Inflammatory macrophage treated with lipopolysaccharide for 1 hour (primary cell): ENCODE data around the gene EPSTI1.
"Not testable (repeated sequence)": the region's sequence is repeated elsewhere in the genome, so short reads cannot be mapped to it uniquely, and the experiment has no call there.

Experiments
- DNase-seq, 2 donors: peaks; one replicate each; pipeline ENCODE4 v3.0.0-alpha.2; 2020 to 2022

EPSTI1 gene

GRCh38 chr13:42991898-42992763 lies at the start of gene EPSTI1:
EPSTI1 (minus strand) TSS chr13:42992241; CDS start chr13:42992165, 76 bp downstream.
- DNase-seq, result peak; percentile 76 to 93

- no peak for DNase-seq
Measured at GRCh38 chr13:43041369-43041921, 49.4 kb upstream of the EPSTI1 start.

- not testable (repeated sequence) for DNase-seq
Measured at GRCh38 chr13:43040581-43041368, 48.7 kb upstream of the EPSTI1 start.

GRCh38 chr13:43039966-43040365 lies 47.9 kb upstream of the EPSTI1 start:
- DNase-seq, result no peak

- no peak for DNase-seq
Measured at GRCh38 chr13:43036351-43037250, 44.6 kb upstream of the EPSTI1 start.

GRCh38 chr13:43033038-43033437 lies 41.0 kb upstream of the EPSTI1 start:
- no peak for DNase-seq

GRCh38 chr13:43031881-43032280 lies 39.8 kb upstream of the EPSTI1 start:
- no peak for DNase-seq

- DNase-seq, result no peak
Measured at GRCh38 chr13:43030548-43030947, 38.5 kb upstream of the EPSTI1 start.

- no peak for DNase-seq
Measured at GRCh38 chr13:43026262-43026661, 34.2 kb upstream of the EPSTI1 start.

GRCh38 chr13:43023289-43023963 lies 31.4 kb upstream of the EPSTI1 start, which contains the start of gene DNAJC15:
DNAJC15 (plus strand) TSS chr13:43023586; CDS start chr13:43023627, 41 bp downstream.
- peak; percentile 69 to 88 for DNase-seq

GRCh38 chr13:43022934-43023288 lies 30.9 kb upstream of the EPSTI1 start:
- DNase-seq, result no peak

GRCh38 chr13:43021926-43022670 lies 30.1 kb upstream of the EPSTI1 start:
- no peak for DNase-seq

- no peak for DNase-seq
Measured at GRCh38 chr13:43020794-43021193, 28.8 kb upstream of the EPSTI1 start.

- no peak for DNase-seq
Measured at GRCh38 chr13:43019811-43020210, 27.8 kb upstream of the EPSTI1 start.

GRCh38 chr13:43016226-43016625 lies 24.2 kb upstream of the EPSTI1 start:
- no peak for DNase-seq

GRCh38 chr13:43014162-43014561 lies 22.1 kb upstream of the EPSTI1 start:
- DNase-seq, result no peak

- no peak for DNase-seq
Measured at GRCh38 chr13:43009506-43009905, 17.5 kb upstream of the EPSTI1 start.

- no peak for DNase-seq
Measured at GRCh38 chr13:43008596-43008995, 16.6 kb upstream of the EPSTI1 start.

- no peak for DNase-seq
Measured at GRCh38 chr13:43006893-43007631, 15.0 kb upstream of the EPSTI1 start.

- no peak for DNase-seq
Measured at GRCh38 chr13:43005460-43006236, 13.6 kb upstream of the EPSTI1 start.
